K562 (cell line): ENCODE data around the gene PUS3. TPM values are rescaled to one million over a fixed set of nuclear protein-coding genes. Genes with fewer than 3 reads are reported as not detected.

Experiments
- ATAC-seq: fragments of 200-7000 bp; cut with Tn5 transposase; 3 replicates; pipeline ENCODE4 v1.9.1; 2020; ENCODE audit warnings: moderate library complexity
- BruUV-seq: library from RNA; stranded (reverse); fragments of 400-500 nt; replicated peaks from 2 replicates; lab custom pipeline; 2021; lab: Mats Ljungman, UMichigan
- CTCF ChIA-PET: fragments of 300-600 bp; formaldehyde crosslinking; extraction: SDS; loops from one replicate; lab custom pipeline; 2021; ENCODE audit warnings: low intra/inter-chr PET ratio; lab: Yijun Ruan, JAX
- POLR2A ChIA-PET: fragments of 300-600, 350-650 bp; sonication (Branson Sonifier 250); formaldehyde crosslinking; extraction: SDS; loops from one replicate; lab custom pipeline; 2021; ENCODE audit warnings: antibody characterized with exemption, inconsistent platforms; lab: Yijun Ruan, JAX
- DNase-seq, 4 experiments: peaks; one replicate each; pipeline versions ENCODE4 v3.0.0 to v3.0.0-alpha.2; 2011 to 2018; ENCODE audit warnings: low spot score in 3 of 4, mixed read lengths in 3 of 4; ENCODE audit errors: extremely low read depth in 1 of 4
- FAIRE-seq: peaks from 2 replicates; lab custom pipeline; 2011; peaks lifted over from hg19 to GRCh38; lab: Jason Lieb, UNC
- H2AFZ ChIP-seq: 2 replicates; pipeline ENCODE4 v1.6.0; 2011; ENCODE audit warnings: low read depth, low read length, control low read depth, inconsistent platforms
- H3K27ac ChIP-seq: fragments of 200-600 bp; 3 replicates; pipeline ENCODE4 v1.8.0; 2011; ENCODE audit warnings: low read depth, mild to moderate bottlenecking, control low read depth, inconsistent platforms, low read length, moderate library complexity, mixed read lengths; ENCODE audit errors: extremely low read depth
- H3K27me3 ChIP-seq, 2 experiments: fragments of 300-600 bp in 1 of 2; 2 replicates in 1 of 2; 3 replicates in 1 of 2; pipeline versions ENCODE4 v1.6.0 to v1.8.0; 2011; ENCODE audit warnings: inconsistent platforms in 2 of 2, low read length in 2 of 2, mild to moderate bottlenecking in 1 of 2, mixed read lengths in 1 of 2, moderate library complexity in 1 of 2; ENCODE audit not compliant: control insufficient read depth in 2 of 2, insufficient read depth in 2 of 2
- H3K36me3 ChIP-seq: fragments of 300-600 bp; 3 replicates; pipeline ENCODE4 v1.8.0; 2011; ENCODE audit warnings: mild to moderate bottlenecking, low read length, inconsistent platforms; ENCODE audit not compliant: control insufficient read depth, insufficient read depth
- H3K4me1 ChIP-seq, 2 experiments: fragments of 200-600 bp in 1 of 2; replicated peaks in 1 of 2; 2 replicates in 1 of 2; 3 replicates in 1 of 2; pipeline versions ENCODE4 v1.5.1 to v1.8.0; 2011; ENCODE audit warnings: inconsistent platforms in 2 of 2, low read length in 2 of 2, mild to moderate bottlenecking in 1 of 2, mixed read lengths in 1 of 2, moderate library complexity in 1 of 2; ENCODE audit not compliant: control insufficient read depth in 2 of 2, insufficient read depth in 2 of 2
- H3K4me2 ChIP-seq: 2 replicates; pipeline ENCODE4 v1.6.1; 2011; ENCODE audit warnings: low read length, control low read depth, inconsistent platforms, mixed read lengths; ENCODE audit not compliant: insufficient read depth
- H3K4me3 ChIP-seq: fragments of 200-600 bp; sonication (generic), shearing (Covaris generic); 2 replicates; pipeline ENCODE4 v1.5.1; 2016; ENCODE audit warnings: control low read depth, inconsistent platforms
- H3K79me2 ChIP-seq: fragments of 200-600 bp; 3 replicates; pipeline ENCODE4 v1.8.0; 2011; ENCODE audit warnings: low read length, inconsistent platforms; ENCODE audit not compliant: control insufficient read depth, insufficient read depth
- H3K9ac ChIP-seq, 2 experiments: 2 replicates each; pipeline versions ENCODE4 v1.6.0 to v1.6.1; 2011; ENCODE audit warnings: low read depth in 2 of 2, low read length in 2 of 2, control low read depth in 1 of 2, inconsistent platforms in 1 of 2, mild to moderate bottlenecking in 1 of 2, mixed read lengths in 1 of 2; ENCODE audit not compliant: insufficient read depth in 1 of 2
- H3K9me1 ChIP-seq: one replicate; pipeline ENCODE4 v1.6.0; 2011; ENCODE audit warnings: inconsistent platforms, mild to moderate bottlenecking, low read length, moderate library complexity; ENCODE audit not compliant: control insufficient read depth, insufficient read depth
- H3K9me3 ChIP-seq: replicated peaks from 2 replicates; pipeline ENCODE4 v1.5.1; 2011; ENCODE audit warnings: low read depth, low read length, inconsistent platforms; ENCODE audit not compliant: control insufficient read depth, insufficient read depth
- H4K20me1 ChIP-seq: replicated peaks from 2 replicates; pipeline ENCODE4 v1.6.1; 2011; ENCODE audit warnings: low read length, inconsistent platforms, mixed read lengths; ENCODE audit not compliant: control insufficient read depth, insufficient read depth
- EZH2 ChIP-seq: IDR thresholded peaks from 2 replicates; pipeline ENCODE4 v1.6.1; 2012; ENCODE audit warnings: low read depth, mild to moderate bottlenecking, inconsistent platforms, low read length, borderline replicate concordance
- GATAD2A ChIP-seq: fragments of 450-650 bp; IDR thresholded peaks from 2 replicates; pipeline ENCODE4 v1.6.1; 2017
- KAT8 ChIP-seq: fragments of 450-650 bp; IDR thresholded peaks from 2 replicates; pipeline ENCODE4 v1.6.1; 2016; ENCODE audit warnings: low read depth, mild to moderate bottlenecking
- LEF1 ChIP-seq: fragments of 450-650 bp; IDR thresholded peaks from 2 replicates; pipeline ENCODE4 v1.6.1; 2016; ENCODE audit warnings: mild to moderate bottlenecking
- POLR2H ChIP-seq: IDR thresholded peaks from 2 replicates; pipeline ENCODE4 v1.6.1; 2016; ENCODE audit warnings: missing genetic modification characterization, low read depth, mild to moderate bottlenecking, control low read depth, missing compliant biosample characterization, moderate library complexity
- RBFOX2 ChIP-seq: fragments of 200-400 bp; formaldehyde crosslinking; IDR thresholded peaks from 2 replicates; pipeline ENCODE4 v1.6.1; 2017; ENCODE audit warnings: low read depth, mild to moderate bottlenecking, low read length, moderate library complexity
- SIN3B ChIP-seq: fragments of 450-650 bp; IDR thresholded peaks from 2 replicates; pipeline ENCODE4 v1.6.1; 2017; ENCODE audit warnings: low read depth, mild to moderate bottlenecking, moderate library complexity
- SMC3 ChIP-seq: conservative IDR thresholded peaks from 2 replicates; pipeline ENCODE4 v1.6.1; 2011; ENCODE audit warnings: low read depth, low read length, improper control_type of control experiment; ENCODE audit not compliant: insufficient read depth
- TAF7 ChIP-seq: fragments of 450-650 bp; IDR thresholded peaks from 2 replicates; pipeline ENCODE4 v1.6.1; 2016; ENCODE audit warnings: missing genetic modification characterization, missing compliant biosample characterization
- ZNF184 ChIP-seq: sonication (generic); formaldehyde crosslinking; IDR thresholded peaks from 2 replicates; pipeline ENCODE4 v1.5.0; 2020; ENCODE audit warnings: missing genetic modification reagents
- ZNF639 ChIP-seq, 2 experiments: fragments of 200-800 bp in 1 of 2; sonication (Bioruptor generic) in 1 of 2; sonication (generic) in 1 of 2; formaldehyde crosslinking in 1 of 2; IDR thresholded peaks in 1 of 2; conservative IDR thresholded peaks in 1 of 2; 2 replicates each; pipeline versions ENCODE4 v1.5.0 to v1.6.1; 2016 to 2020; ENCODE audit warnings: missing compliant biosample characterization in 1 of 2, missing genetic modification characterization in 1 of 2, missing genetic modification reagents in 1 of 2
- WGBS: fragments of 100-300 bp; shearing (Covaris generic); methylation state at CpG from one replicate; pipeline ENCODE4 v1.1.6; 2016; ENCODE audit warnings: low coverage, mixed read lengths; ENCODE audit not compliant: insufficient coverage; ENCODE audit errors: missing lambda C conversion rate; 5-methylcytosine and 5-hydroxymethylcytosine counted together
- in situ Hi-C: fragments of 300-500 bp; cut with MboI; formaldehyde crosslinking; loops from 4 replicates; pipeline ENCODE4 v1.15.0; 2018; ENCODE audit warnings: inconsistent platforms, mixed read lengths
- intact Hi-C: fragments of 100-400 bp; cut with micrococcal nuclease; formaldehyde crosslinking; loops from 2 replicates; pipeline ENCODE4 v1.14.2; 2022
- polyA plus RNA-seq, 8 experiments: library from polyadenylated mRNA; depleted of rRNA in 4 of 8; stranded (reverse) in 5 of 8; unstranded in 3 of 8; fragments of >200 nt; fragmentation: Nextera tagmentation in 2 of 8; fragmentation: Illumina TruSeq in 1 of 8; extraction: Ambion mirVana in 2 of 8; extraction: Trizol in 1 of 8; gene quantifications; 2 replicates each; pipeline versions ENCODE4 v1.2.1 to v1.2.3, GENCODE V29; 2011 to 2014; ENCODE audit warnings: inconsistent platforms in 1 of 8, missing spikeins in 1 of 8
- total RNA-seq, 7 experiments: library from RNA; depleted of rRNA in 6 of 7; stranded (reverse); fragments of >200 nt in 6 of 7; fragmentation: Illumina TruSeq in 2 of 7; extraction: Trizol in 2 of 7; gene quantifications; 2 replicates each; pipeline versions ENCODE4 v1.2.1 to v1.2.3, GENCODE V29; 2011 to 2021; ENCODE audit warnings: low replicate concordance in 1 of 7
- TF ChIP-seq, protein P1 (sequence below): sonication (generic); formaldehyde crosslinking; IDR thresholded peaks from 2 replicates; pipeline ENCODE4 v1.8.0; 2022; ENCODE audit warnings: mild to moderate bottlenecking, missing genetic modification reagents, borderline replicate concordance
- TF ChIP-seq, protein P2 (sequence below): fragments of 250-450 bp; sonication (Bioruptor Pico); IDR thresholded peaks from 2 replicates; pipeline ENCODE4 v1.4.0; 2020; ENCODE audit warnings: mild to moderate bottlenecking, moderate library complexity
- TF ChIP-seq, protein P3 (sequence below): fragments of 450-650 bp; IDR thresholded peaks from 2 replicates; pipeline ENCODE4 v1.6.1; 2016; ENCODE audit warnings: borderline replicate concordance

PUS3 gene
- total and polyA plus RNA-seq, 9 of the 15 experiments (the other 6 are each of a cell fraction or from before 2014, with no cell fraction given): 16.5 to 49.2 (median 35.9) TPM

GRCh38 chr11:125921042-125921441 is 18.0 kb upstream of the PUS3 start:
- no peak overlapping the region for H3K9ac ChIP-seq
- H3K79me2 ChIP-seq: no peaks in the 10 kb centered on the region
- H3K9me1 ChIP-seq: no peaks in the 10 kb centered on the region
- intact Hi-C loops: loop anchor here (5.0 to 10.0 kb wide), 2 partner anchors 134 to 386 kb away; no protein-coding TSS in a partner anchor
- H3K9me3 ChIP-seq: no peaks in the 10 kb centered on the region
- no peaks in the 10 kb centered on the region; the same call in 1 of the 2 replicates for H4K20me1 ChIP-seq
- ATAC-seq (no peak), FAIRE-seq (no peak), DNase-seq (no peak)
- no TSS peak for BruUV-seq
- in situ Hi-C loops: loop anchor here (5.0 kb wide), 1 partner anchor 276 kb away; no protein-coding TSS in a partner anchor
- no peak overlapping the region for H2AFZ ChIP-seq
- no peaks in the 10 kb centered on the region for H3K36me3 ChIP-seq
- 2% methylated on average over 9 of the region's 9 CpGs for WGBS
- TF ChIP-seq, protein P1, sequence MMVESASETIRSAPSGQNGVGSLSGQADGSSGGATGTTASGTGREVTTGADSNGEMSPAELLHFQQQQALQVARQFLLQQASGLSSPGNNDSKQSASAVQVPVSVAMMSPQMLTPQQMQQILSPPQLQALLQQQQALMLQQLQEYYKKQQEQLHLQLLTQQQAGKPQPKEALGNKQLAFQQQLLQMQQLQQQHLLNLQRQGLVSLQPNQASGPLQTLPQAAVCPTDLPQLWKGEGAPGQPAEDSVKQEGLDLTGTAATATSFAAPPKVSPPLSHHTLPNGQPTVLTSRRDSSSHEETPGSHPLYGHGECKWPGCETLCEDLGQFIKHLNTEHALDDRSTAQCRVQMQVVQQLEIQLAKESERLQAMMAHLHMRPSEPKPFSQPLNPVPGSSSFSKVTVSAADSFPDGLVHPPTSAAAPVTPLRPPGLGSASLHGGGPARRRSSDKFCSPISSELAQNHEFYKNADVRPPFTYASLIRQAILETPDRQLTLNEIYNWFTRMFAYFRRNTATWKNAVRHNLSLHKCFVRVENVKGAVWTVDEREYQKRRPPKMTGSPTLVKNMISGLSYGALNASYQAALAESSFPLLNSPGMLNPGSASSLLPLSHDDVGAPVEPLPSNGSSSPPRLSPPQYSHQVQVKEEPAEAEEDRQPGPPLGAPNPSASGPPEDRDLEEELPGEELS: no peak
- TF ChIP-seq SIN3B (no peak), ZNF639 (CRISPR knock-in tag; conservative IDR thresholded peaks at IDR 0.05 in 1 of 2, IDR thresholded peaks at IDR 0.05 in 1 of 2) (no peak), POLR2H (no peak), TAF7 (tag) (no peak), EZH2 (no peak), SMC3 (no peak), LEF1 (no peak), GATAD2A (no peak), RBFOX2 (no peak), ZNF184 (CRISPR knock-in tag) (no peak), KAT8 (no peak)
- TF ChIP-seq, protein P2, sequence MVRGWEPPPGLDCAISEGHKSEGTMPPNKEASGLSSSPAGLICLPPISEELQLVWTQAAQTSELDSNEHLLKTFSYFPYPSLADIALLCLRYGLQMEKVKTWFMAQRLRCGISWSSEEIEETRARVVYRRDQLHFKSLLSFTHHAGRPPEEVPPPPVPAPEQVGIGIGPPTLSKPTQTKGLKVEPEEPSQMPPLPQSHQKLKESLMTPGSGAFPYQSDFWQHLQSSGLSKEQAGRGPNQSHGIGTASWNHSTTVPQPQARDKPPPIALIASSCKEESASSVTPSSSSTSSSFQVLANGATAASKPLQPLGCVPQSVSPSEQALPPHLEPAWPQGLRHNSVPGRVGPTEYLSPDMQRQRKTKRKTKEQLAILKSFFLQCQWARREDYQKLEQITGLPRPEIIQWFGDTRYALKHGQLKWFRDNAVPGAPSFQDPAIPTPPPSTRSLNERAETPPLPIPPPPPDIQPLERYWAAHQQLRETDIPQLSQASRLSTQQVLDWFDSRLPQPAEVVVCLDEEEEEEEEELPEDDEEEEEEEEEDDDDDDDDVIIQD (CRISPR knock-in tag): no peak
- TF ChIP-seq, protein P3, sequence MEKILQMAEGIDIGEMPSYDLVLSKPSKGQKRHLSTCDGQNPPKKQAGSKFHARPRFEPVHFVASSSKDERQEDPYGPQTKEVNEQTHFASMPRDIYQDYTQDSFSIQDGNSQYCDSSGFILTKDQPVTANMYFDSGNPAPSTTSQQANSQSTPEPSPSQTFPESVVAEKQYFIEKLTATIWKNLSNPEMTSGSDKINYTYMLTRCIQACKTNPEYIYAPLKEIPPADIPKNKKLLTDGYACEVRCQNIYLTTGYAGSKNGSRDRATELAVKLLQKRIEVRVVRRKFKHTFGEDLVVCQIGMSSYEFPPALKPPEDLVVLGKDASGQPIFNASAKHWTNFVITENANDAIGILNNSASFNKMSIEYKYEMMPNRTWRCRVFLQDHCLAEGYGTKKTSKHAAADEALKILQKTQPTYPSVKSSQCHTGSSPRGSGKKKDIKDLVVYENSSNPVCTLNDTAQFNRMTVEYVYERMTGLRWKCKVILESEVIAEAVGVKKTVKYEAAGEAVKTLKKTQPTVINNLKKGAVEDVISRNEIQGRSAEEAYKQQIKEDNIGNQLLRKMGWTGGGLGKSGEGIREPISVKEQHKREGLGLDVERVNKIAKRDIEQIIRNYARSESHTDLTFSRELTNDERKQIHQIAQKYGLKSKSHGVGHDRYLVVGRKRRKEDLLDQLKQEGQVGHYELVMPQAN: no peak
- no peaks in the 10 kb centered on the region for H3K4me1 ChIP-seq
- ChIA-PET POLR2A (interaction anchor here (0.9 kb wide), 1 partner anchor 18 kb away, joined by 3 read pairs; the partner anchor contains the start of gene PUS3), CTCF (interaction anchor here (0.6 to 1.3 kb wide), 2 partner anchors 216 to 274 kb away, joined by 3 to 4 read pairs; no protein-coding TSS in a partner anchor)
- H3K4me2 ChIP-seq: no peak overlapping the region
- no peak overlapping the region for H3K4me3 ChIP-seq
- no peak overlapping the region for H3K27ac ChIP-seq
- peaks cover 60 to 74% of the 10 kb centered on the region in 2 experiments for H3K27me3 ChIP-seq
